CD4-positive, alpha-beta T cell treated with Interleukin-15 for 4 hours (primary cell): ENCODE results near the gene PCSK2.

Experiments
- DNase-seq: peaks from one replicate; pipeline ENCODE4 v3.0.0-alpha.2; 2020; ENCODE audit warnings: low spot score

PCSK2 gene

GRCh38 chr20:17480696-17481095 is 253.9 kb downstream of the PCSK2 start:
- no peak for DNase-seq

DNA sequence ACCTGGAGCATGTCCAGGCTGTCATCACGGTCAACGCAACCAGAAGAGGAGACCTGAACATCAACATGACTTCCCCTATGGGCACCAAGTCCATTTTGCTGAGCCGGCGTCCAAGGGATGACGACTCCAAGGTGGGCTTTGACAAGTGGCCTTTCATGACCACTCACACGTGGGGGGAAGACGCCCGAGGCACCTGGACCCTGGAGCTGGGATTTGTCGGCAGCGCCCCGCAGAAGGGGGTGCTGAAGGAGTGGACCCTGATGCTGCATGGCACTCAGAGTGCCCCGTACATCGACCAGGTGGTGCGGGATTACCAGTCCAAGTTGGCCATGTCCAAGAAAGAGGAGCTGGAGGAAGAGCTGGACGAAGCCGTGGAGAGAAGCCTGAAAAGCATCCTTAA is 254.8 kb downstream of the PCSK2 start:
- no peak for DNase-seq

DNA sequence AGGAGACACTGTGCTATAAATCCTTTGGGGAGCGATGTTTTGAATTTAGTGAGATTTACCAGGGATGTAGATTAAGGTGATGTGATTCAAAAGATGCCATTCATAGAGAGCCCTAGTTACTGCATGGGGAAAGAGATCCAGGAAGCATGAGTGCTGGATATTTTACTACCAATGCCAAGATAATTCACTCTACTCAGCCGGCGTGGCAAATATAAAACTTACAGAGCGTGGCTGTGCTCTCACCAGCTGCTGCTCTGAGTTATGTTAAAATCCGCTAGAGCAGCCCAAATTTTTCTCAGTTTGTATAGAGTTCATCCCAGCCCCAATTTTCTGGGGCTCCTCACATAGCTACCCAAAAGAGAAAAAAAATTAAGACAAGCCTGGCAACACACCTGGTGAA is 255.7 kb downstream of the PCSK2 start:
- DNase-seq, result no peak

GRCh38 chr20:17485017-17485416 is 258.2 kb downstream of the PCSK2 start:
- DNase-seq, result no peak

GRCh38 chr20:17488916-17489600 is 262.2 kb downstream of the PCSK2 start:
- no peak for DNase-seq

GRCh38 chr20:17490501-17490900 is 263.7 kb downstream of the PCSK2 start:
- DNase-seq, result no peak

- no peak for DNase-seq
Observed at GRCh38 chr20:17491041-17491440, 264.2 kb downstream of the PCSK2 start.

GRCh38 chr20:17491488-17491887 is 264.6 kb downstream of the PCSK2 start:
- DNase-seq, result no peak

GRCh38 chr20:17493173-17493572 is 266.3 kb downstream of the PCSK2 start:
- DNase-seq, result no peak

GRCh38 chr20:17494201-17494600 is 267.4 kb downstream of the PCSK2 start:
- DNase-seq, result no peak

DNA sequence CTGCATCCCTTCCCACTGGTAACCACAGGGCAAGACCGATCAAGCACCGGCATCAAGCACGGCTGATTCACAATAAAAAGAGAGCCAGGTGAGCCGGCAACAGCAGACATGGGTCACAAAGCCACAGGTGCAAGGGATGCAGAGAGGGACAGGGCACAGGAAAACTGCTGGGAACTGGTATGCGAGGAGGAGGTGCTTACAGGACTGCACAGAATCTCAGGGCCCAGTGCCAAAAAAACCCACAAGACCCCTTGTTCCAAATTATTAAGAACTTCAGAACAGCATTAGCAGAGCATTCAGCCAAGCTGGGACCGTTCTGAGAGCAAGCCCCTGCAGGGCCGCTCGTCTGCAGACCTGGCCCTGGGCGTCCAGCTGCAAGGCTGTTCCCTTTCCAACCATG is 269.0 kb downstream of the PCSK2 start:
- no peak for DNase-seq

GRCh38 chr20:17497821-17498580 is 271.2 kb downstream of the PCSK2 start:
- DNase-seq, result no peak

DNA sequence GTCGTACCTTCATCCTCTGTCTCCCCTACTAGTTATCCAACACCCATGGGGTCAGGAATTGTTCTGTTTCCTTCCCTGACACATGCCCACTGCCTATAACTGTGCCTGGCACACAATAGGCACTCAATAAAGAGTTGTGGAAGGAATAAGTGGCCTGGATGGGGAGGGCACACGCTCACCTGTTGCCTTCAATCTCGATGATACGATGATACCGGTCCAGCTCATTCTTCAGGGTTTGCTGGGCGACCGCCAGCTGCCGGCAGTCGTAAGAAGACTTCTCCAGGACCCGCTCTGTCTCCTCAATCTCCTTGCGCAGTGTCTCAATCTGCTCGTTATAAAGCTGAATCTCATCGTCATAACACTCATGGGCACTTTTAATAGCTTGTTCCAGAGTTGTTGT is 271.8 kb downstream of the PCSK2 start:
- no peak for DNase-seq

- no peak for DNase-seq
Observed at GRCh38 chr20:17499041-17499440, 272.2 kb downstream of the PCSK2 start.

DNA sequence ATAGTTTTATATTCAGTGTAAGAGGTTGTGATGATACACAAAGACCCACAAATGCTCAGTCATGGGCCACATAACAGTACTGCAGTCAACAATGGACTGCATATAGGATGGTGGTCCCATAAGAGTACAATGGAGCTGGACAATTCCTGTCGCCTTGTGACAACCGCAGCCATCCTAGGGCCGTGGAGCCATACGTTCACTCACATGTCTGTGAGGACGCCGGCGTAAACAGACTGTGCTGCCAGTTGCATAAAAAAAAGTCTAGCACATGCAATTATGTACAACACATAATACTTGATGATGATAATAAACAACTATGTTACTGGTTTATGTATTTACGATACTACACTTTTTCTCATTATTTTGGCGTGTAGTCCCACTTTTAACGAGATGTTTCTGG is 273.4 kb downstream of the PCSK2 start:
- no peak for DNase-seq

DNA sequence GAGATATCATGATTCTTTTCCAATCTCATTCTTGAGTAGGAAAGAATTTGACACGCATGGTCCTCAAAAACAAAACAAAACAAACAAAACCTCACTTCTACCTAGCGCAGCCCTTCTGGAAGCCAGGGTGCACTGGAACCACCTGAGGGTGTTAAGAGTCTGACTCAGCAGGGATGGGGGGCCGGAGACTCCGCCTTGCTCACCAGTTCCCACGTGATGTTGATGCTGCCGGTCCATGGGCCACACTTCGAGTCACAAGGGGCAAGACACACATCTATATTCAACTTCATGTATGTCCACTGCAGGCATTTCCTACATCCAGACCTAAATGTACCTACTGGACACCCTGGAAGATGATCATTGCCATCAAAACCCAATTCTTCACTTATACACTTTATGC is 274.0 kb downstream of the PCSK2 start:
- DNase-seq, result no peak

- no peak for DNase-seq
Observed at GRCh38 chr20:17501701-17502100, 274.9 kb downstream of the PCSK2 start.

DNA sequence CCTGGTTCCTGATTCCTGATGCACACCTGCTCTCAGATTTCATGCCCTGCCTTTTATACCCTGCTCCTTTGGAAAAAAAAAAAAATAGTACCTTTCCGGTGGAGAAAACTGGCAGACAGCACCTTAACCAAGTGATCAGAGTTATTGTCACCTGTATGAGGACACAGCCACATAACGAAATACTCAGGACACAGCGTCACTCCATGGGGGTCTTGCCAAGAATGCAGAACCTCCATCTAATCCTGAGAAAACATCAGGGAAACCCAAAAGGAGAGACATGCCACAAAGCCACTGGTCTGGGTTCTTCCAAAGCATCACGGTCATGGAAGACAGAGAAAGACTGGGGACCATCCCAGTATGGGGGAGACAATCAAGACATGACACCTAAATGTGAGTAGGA is 275.3 kb downstream of the PCSK2 start:
- no peak for DNase-seq

- DNase-seq, result no peak
Observed at GRCh38 chr20:17503301-17504065, 276.6 kb downstream of the PCSK2 start.

GRCh38 chr20:17504066-17504897 is 277.4 kb downstream of the PCSK2 start:
- peak; percentile 6 for DNase-seq

GRCh38 chr20:17504898-17505635 is 278.2 kb downstream of the PCSK2 start:
- DNase-seq, result peak; percentile 62
